Gastroesophageal sphincter (tissue), 3 donors: ENCODE data around the gene DYRK4.

Experiments used
- POLR2A ChIP-seq, 2 donors: fragments of 450-650 bp; IDR thresholded peaks; one replicate each; pipeline ENCODE4 v1.6.1; 2017; ENCODE audit warnings: antibody characterized with exemption in 2 of 2, mild to moderate bottlenecking in 2 of 2, moderate library complexity in 1 of 2
- POLR2AphosphoS5 ChIP-seq: sonication (generic); formaldehyde crosslinking; IDR thresholded peaks from one replicate; pipeline ENCODE4 v1.6.1; 2017; ENCODE audit warnings: antibody characterized with exemption
- TF ChIP-seq, protein P1 (sequence below), 4 experiments: fragments of 200-600 bp in 2 of 4; fragments of 450-650 bp in 2 of 4; sonication (generic) in 1 of 4; IDR thresholded peaks; one replicate each; pipeline ENCODE4 v1.5.1; 2017 to 2019; ENCODE audit warnings: antibody characterized with exemption in 4 of 4, mild to moderate bottlenecking in 2 of 4, moderate library complexity in 2 of 4

DNA sequence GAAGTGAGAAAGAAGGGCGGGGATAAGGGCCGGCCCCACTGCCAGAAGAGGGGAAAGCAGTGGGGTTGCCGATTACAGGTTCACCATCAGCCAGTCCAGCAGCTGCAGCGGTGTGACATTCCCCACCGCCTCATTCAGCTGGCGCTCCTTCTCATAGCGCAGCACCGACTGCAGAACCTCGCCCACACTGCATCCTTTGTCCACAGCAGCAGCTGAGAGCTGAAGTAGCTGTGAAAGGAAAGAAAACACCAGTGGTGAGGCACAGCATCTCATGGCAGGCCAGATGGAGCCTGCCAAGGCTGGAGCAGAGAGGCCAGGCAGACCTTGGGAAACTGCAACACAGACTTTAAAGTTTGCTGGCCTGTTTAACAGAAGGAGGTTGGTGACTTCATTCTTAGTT, 53.7 kb downstream of the DYRK4 start:
- TF ChIP-seq, protein P1, sequence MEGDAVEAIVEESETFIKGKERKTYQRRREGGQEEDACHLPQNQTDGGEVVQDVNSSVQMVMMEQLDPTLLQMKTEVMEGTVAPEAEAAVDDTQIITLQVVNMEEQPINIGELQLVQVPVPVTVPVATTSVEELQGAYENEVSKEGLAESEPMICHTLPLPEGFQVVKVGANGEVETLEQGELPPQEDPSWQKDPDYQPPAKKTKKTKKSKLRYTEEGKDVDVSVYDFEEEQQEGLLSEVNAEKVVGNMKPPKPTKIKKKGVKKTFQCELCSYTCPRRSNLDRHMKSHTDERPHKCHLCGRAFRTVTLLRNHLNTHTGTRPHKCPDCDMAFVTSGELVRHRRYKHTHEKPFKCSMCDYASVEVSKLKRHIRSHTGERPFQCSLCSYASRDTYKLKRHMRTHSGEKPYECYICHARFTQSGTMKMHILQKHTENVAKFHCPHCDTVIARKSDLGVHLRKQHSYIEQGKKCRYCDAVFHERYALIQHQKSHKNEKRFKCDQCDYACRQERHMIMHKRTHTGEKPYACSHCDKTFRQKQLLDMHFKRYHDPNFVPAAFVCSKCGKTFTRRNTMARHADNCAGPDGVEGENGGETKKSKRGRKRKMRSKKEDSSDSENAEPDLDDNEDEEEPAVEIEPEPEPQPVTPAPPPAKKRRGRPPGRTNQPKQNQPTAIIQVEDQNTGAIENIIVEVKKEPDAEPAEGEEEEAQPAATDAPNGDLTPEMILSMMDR (IDR thresholded peaks at IDR 0.05): no peak
- no peak for TF ChIP-seq POLR2A (IDR thresholded peaks at IDR 0.05)
- TF ChIP-seq POLR2AphosphoS5: no peak
